Measurements from ENCODE around the gene KNL1.
"Not testable (repeated sequence)": the region's sequence is repeated elsewhere in the genome, so short reads cannot be mapped to it uniquely, and the experiment has no call there.

Gene KNL1

GRCh38 chr15:40647523-40647922 lies 53.5 kb downstream of the KNL1 start:
- TF ChIP-seq ZNF8 (CRISPR knock-in tag; IDR thresholded peaks at IDR 0.05) (no peak), ISL1 (CRISPR knock-in tag; IDR thresholded peaks at IDR 0.05) (no peak), CREB5 (CRISPR knock-in tag; IDR thresholded peaks at IDR 0.05; ENCODE audit: low read depth) (no peak), ZNF70 (CRISPR knock-in tag; IDR thresholded peaks at IDR 0.05) (no peak)

GRCh38 chr15:40650479-40650878 lies 56.4 kb downstream of the KNL1 start:
- TF ChIP-seq BACH2 (CRISPR knock-in tag; IDR thresholded peaks at IDR 0.05; ENCODE audit: borderline replicate concordance) (no peak), TSHZ2 (CRISPR knock-in tag; IDR thresholded peaks at IDR 0.05) (no peak), TOX (CRISPR knock-in tag; IDR thresholded peaks at IDR 0.05; ENCODE audit: borderline replicate concordance) (no peak), ZNF565 (CRISPR knock-in tag; conservative IDR thresholded peaks at IDR 0.05; ENCODE audit: low read depth) (no peak), PATZ1 (CRISPR knock-in tag; IDR thresholded peaks at IDR 0.05; ENCODE audit: borderline replicate concordance) (no peak), ISL1 (CRISPR knock-in tag; IDR thresholded peaks at IDR 0.05) (no peak), ZFP30 (CRISPR knock-in tag; IDR thresholded peaks at IDR 0.05) (no peak), CREB5 (CRISPR knock-in tag; IDR thresholded peaks at IDR 0.05; ENCODE audit: low read depth) (no peak), ESRRG (CRISPR knock-in tag; IDR thresholded peaks at IDR 0.05) (no peak)
- ATAC-seq: no peak

More at GRCh38 chr15:40647523-40647922, 53.5 kb downstream of the KNL1 start:
- no peak for ATAC-seq

- no peak for TF ChIP-seq ZFP3 (CRISPR knock-in tag; IDR thresholded peaks at IDR 0.05)
- no peak for TF ChIP-seq POU6F1 (CRISPR knock-in tag; IDR thresholded peaks at IDR 0.05; ENCODE audit: borderline replicate concordance, low read depth)
- no peak for TF ChIP-seq CSDC2 (CRISPR knock-in tag; IDR thresholded peaks at IDR 0.05)
- TF ChIP-seq ZNF70 (CRISPR knock-in tag; IDR thresholded peaks at IDR 0.05): no peak
These were observed 66.6 kb downstream of the KNL1 start for GRCh38 chr15:40660686-40661085.

GRCh38 chr15:40664909-40665308 lies 70.9 kb downstream of the KNL1 start:
- TF ChIP-seq ARNTL (CRISPR knock-in tag; IDR thresholded peaks at IDR 0.05; ENCODE audit: borderline replicate concordance, low read depth): no peak
- no peak for TF ChIP-seq TCF4 (CRISPR knock-in tag; IDR thresholded peaks at IDR 0.05; ENCODE audit: borderline replicate concordance)
- no peak for ATAC-seq

More at GRCh38 chr15:40660686-40661085, 66.6 kb downstream of the KNL1 start:
- no peak for ATAC-seq

- not testable (repeated sequence) for ATAC-seq
These were observed 82.2 kb downstream of the KNL1 start for GRCh38 chr15:40676290-40676689.

GRCh38 chr15:40676906-40677305 lies 82.9 kb downstream of the KNL1 start:
- ATAC-seq: not testable (repeated sequence)

All from SK-N-SH treated with all-trans-retinoic acid at 6 μM for 48 hours (cell line).